Measurements from ENCODE around the gene PTPRM. TPM values are rescaled to one million over a fixed set of nuclear protein-coding genes. Genes with fewer than 3 reads are reported as not detected.
"Not testable (repeated sequence)": the region's sequence is repeated elsewhere in the genome, so short reads cannot be mapped to it uniquely, and the experiment has no call there.

PTPRM gene
- total RNA-seq, 2 donors from 2014 or later = 7.5 to 19.2 TPM

GRCh38 chr18:7728297-7728696, 161.2 kb downstream of the PTPRM start:
- ATAC-seq = no peak
- H3K9me3 Mint-ChIP-seq = peaks cover 3% of the 10 kb centered on the region
- no peaks in the 10 kb centered on the region for H3K36me3 Mint-ChIP-seq
- H3K27me3 Mint-ChIP-seq = no peaks in the 10 kb centered on the region
- H3K27ac Mint-ChIP-seq = no peak overlapping the region
- no peaks in the 10 kb centered on the region for H3K4me1 Mint-ChIP-seq (ENCODE audit: low read depth in 2 of 2)
- no peak for DNase-seq (ENCODE audit: low spot score)
- no peak overlapping the region for H3K4me3 Mint-ChIP-seq

- H3K27ac Mint-ChIP-seq = no peak overlapping the region
- DNase-seq (ENCODE audit: low spot score) (no peak), ATAC-seq (no peak)
- no peaks in the 10 kb centered on the region for H3K4me1 Mint-ChIP-seq (ENCODE audit: low read depth in 2 of 2)
- no peaks in the 10 kb centered on the region for H3K36me3 Mint-ChIP-seq
- no peaks in the 10 kb centered on the region for H3K27me3 Mint-ChIP-seq
- no peak overlapping the region for H3K4me3 Mint-ChIP-seq
- H3K9me3 Mint-ChIP-seq = no peaks in the 10 kb centered on the region
Measured at GRCh38 chr18:7729868-7730267, 162.8 kb downstream of the PTPRM start.

- DNase-seq (ENCODE audit: low spot score) = no peak
- no peak for ATAC-seq
- H3K4me3 Mint-ChIP-seq = no peak overlapping the region
- H3K4me1 Mint-ChIP-seq (ENCODE audit: low read depth in 2 of 2) = no peaks in the 10 kb centered on the region
- no peaks in the 10 kb centered on the region for H3K36me3 Mint-ChIP-seq
- no peaks in the 10 kb centered on the region for H3K27me3 Mint-ChIP-seq
- H3K27ac Mint-ChIP-seq = no peak overlapping the region
- H3K9me3 Mint-ChIP-seq = no peaks in the 10 kb centered on the region
Measured at GRCh38 chr18:7730682-7731081, 163.6 kb downstream of the PTPRM start.

GRCh38 chr18:7733642-7734041, 166.5 kb downstream of the PTPRM start:
- ATAC-seq (no peak), DNase-seq (ENCODE audit: low spot score) (no peak)
- Mint-ChIP-seq H3K36me3 (no peaks in the 10 kb centered on the region), H3K4me1 (ENCODE audit: low read depth in 2 of 2) (no peaks in the 10 kb centered on the region), H3K27me3 (no peaks in the 10 kb centered on the region), H3K9me3 (no peaks in the 10 kb centered on the region), H3K4me3 (no peak overlapping the region), H3K27ac (no peak overlapping the region)

GRCh38 chr18:7735196-7735595, 168.1 kb downstream of the PTPRM start:
- no peaks in the 10 kb centered on the region for H3K36me3 Mint-ChIP-seq
- no peaks in the 10 kb centered on the region for H3K4me1 Mint-ChIP-seq (ENCODE audit: low read depth in 2 of 2)
- DNase-seq (ENCODE audit: low spot score) (no peak), ATAC-seq (no peak)
- no peak overlapping the region for H3K27ac Mint-ChIP-seq
- H3K27me3 Mint-ChIP-seq = no peaks in the 10 kb centered on the region
- no peak overlapping the region for H3K4me3 Mint-ChIP-seq
- no peaks in the 10 kb centered on the region for H3K9me3 Mint-ChIP-seq

- no peak for DNase-seq (ENCODE audit: low spot score)
- Mint-ChIP-seq H3K9me3 (no peaks in the 10 kb centered on the region), H3K27me3 (no peaks in the 10 kb centered on the region)
Measured at GRCh38 chr18:7735626-7736175, 168.6 kb downstream of the PTPRM start.

GRCh38 chr18:7736526-7736925, 169.4 kb downstream of the PTPRM start:
- ATAC-seq; H3K9me3 Mint-ChIP-seq; H3K4me1 Mint-ChIP-seq (ENCODE audit: low read depth in 2 of 2): not testable (repeated sequence)

More at GRCh38 chr18:7735626-7736175, 168.6 kb downstream of the PTPRM start:
- no peak for ATAC-seq
- H3K4me3 Mint-ChIP-seq = no peak overlapping the region
- H3K36me3 Mint-ChIP-seq = no peaks in the 10 kb centered on the region
- no peaks in the 10 kb centered on the region for H3K4me1 Mint-ChIP-seq (ENCODE audit: low read depth in 2 of 2)
- no peak overlapping the region for H3K27ac Mint-ChIP-seq

GRCh38 chr18:7737550-7737949, 170.4 kb downstream of the PTPRM start:
- DNase-seq (ENCODE audit: low spot score) (no peak), ATAC-seq (no peak)
- no peaks in the 10 kb centered on the region for H3K36me3 Mint-ChIP-seq
- no peaks in the 10 kb centered on the region for H3K4me1 Mint-ChIP-seq (ENCODE audit: low read depth in 2 of 2)
- H3K9me3 Mint-ChIP-seq = no peaks in the 10 kb centered on the region
- H3K27ac Mint-ChIP-seq = no peak overlapping the region
- H3K4me3 Mint-ChIP-seq = no peak overlapping the region
- H3K27me3 Mint-ChIP-seq = no peaks in the 10 kb centered on the region

More at GRCh38 chr18:7736526-7736925, 169.4 kb downstream of the PTPRM start:
- H3K36me3 Mint-ChIP-seq; H3K27ac Mint-ChIP-seq; H3K4me3 Mint-ChIP-seq; DNase-seq (ENCODE audit: low spot score); H3K27me3 Mint-ChIP-seq: not testable (repeated sequence)

- peaks cover 4% of the 10 kb centered on the region for H3K9me3 Mint-ChIP-seq
- H3K27ac Mint-ChIP-seq = no peak overlapping the region
- peaks cover 7% of the 10 kb centered on the region for H3K36me3 Mint-ChIP-seq
- no peak for ATAC-seq
- DNase-seq (ENCODE audit: low spot score) = no peak
- H3K27me3 Mint-ChIP-seq = no peaks in the 10 kb centered on the region
- H3K4me1 Mint-ChIP-seq (ENCODE audit: low read depth in 2 of 2) = no peaks in the 10 kb centered on the region
- no peak overlapping the region for H3K4me3 Mint-ChIP-seq
Measured at GRCh38 chr18:7740821-7741220, 173.7 kb downstream of the PTPRM start.

GRCh38 chr18:7741640-7742039, 174.5 kb downstream of the PTPRM start:
- Mint-ChIP-seq H3K27ac (no peak overlapping the region), H3K36me3 (peaks cover 9% of the 10 kb centered on the region), H3K9me3 (peaks cover 6% of the 10 kb centered on the region), H3K4me1 (ENCODE audit: low read depth in 2 of 2) (no peaks in the 10 kb centered on the region), H3K27me3 (no peaks in the 10 kb centered on the region), H3K4me3 (no peak overlapping the region)
- no peak for ATAC-seq
- no peak for DNase-seq (ENCODE audit: low spot score)

GRCh38 chr18:7742224-7742623, 175.1 kb downstream of the PTPRM start:
- ATAC-seq (no peak), DNase-seq (ENCODE audit: low spot score) (no peak)
- Mint-ChIP-seq H3K4me1 (ENCODE audit: low read depth in 2 of 2) (no peaks in the 10 kb centered on the region), H3K36me3 (peaks cover 9% of the 10 kb centered on the region), H3K27me3 (no peaks in the 10 kb centered on the region), H3K9me3 (peaks cover 6% of the 10 kb centered on the region), H3K4me3 (no peak overlapping the region), H3K27ac (no peak overlapping the region)

GRCh38 chr18:7743256-7743655, 176.1 kb downstream of the PTPRM start:
- Mint-ChIP-seq H3K27ac (no peak overlapping the region), H3K27me3 (no peaks in the 10 kb centered on the region), H3K4me3 (no peak overlapping the region), H3K36me3 (peaks cover 9% of the 10 kb centered on the region), H3K9me3 (peaks cover 9% of the 10 kb centered on the region), H3K4me1 (ENCODE audit: low read depth in 2 of 2) (no peaks in the 10 kb centered on the region)
- no peak for DNase-seq (ENCODE audit: low spot score)
- no peak for ATAC-seq

- Mint-ChIP-seq H3K4me1 (ENCODE audit: low read depth in 2 of 2) (no peaks in the 10 kb centered on the region), H3K27ac (no peak overlapping the region), H3K36me3 (peaks cover 9% of the 10 kb centered on the region), H3K9me3 (peaks cover 9% of the 10 kb centered on the region), H3K27me3 (no peaks in the 10 kb centered on the region), H3K4me3 (no peak overlapping the region)
- DNase-seq (ENCODE audit: low spot score) (no peak), ATAC-seq (no peak)
Measured at GRCh38 chr18:7746106-7746505, 179.0 kb downstream of the PTPRM start.

- Mint-ChIP-seq H3K36me3 (peaks cover 9% of the 10 kb centered on the region), H3K27ac (no peak overlapping the region), H3K9me3 (peaks cover 9% of the 10 kb centered on the region), H3K4me3 (no peak overlapping the region), H3K4me1 (ENCODE audit: low read depth in 2 of 2) (no peaks in the 10 kb centered on the region), H3K27me3 (no peaks in the 10 kb centered on the region)
- DNase-seq (ENCODE audit: low spot score) (no peak), ATAC-seq (no peak)
Measured at GRCh38 chr18:7748251-7749007, 181.3 kb downstream of the PTPRM start.

- DNase-seq (ENCODE audit: low spot score) (no peak), ATAC-seq (no peak)
- Mint-ChIP-seq H3K27ac (no peak overlapping the region), H3K4me1 (ENCODE audit: low read depth in 2 of 2) (no peaks in the 10 kb centered on the region), H3K36me3 (peaks cover 9% of the 10 kb centered on the region), H3K27me3 (no peaks in the 10 kb centered on the region), H3K9me3 (peaks cover 12% of the 10 kb centered on the region), H3K4me3 (no peak overlapping the region)
Measured at GRCh38 chr18:7749008-7749405, 181.9 kb downstream of the PTPRM start.

All from natural killer cell treated with Interleukin-12 subunit alpha and Interleukin-12 subunit beta and Interleukin-15 and Interleukin-18, amount 100 ng/mL, for 72 hours (primary cell).